ENCODE results near the gene SGMS1. TPM values are rescaled to one million over a fixed set of nuclear protein-coding genes. Genes with fewer than 3 reads are reported as not detected.
"Not testable (repeated sequence)": the region's sequence is repeated elsewhere in the genome, so short reads cannot be mapped to it uniquely, and the experiment has no call there.

SGMS1 gene
- total RNA-seq, 4 donors from 2014 or later = 153 to 235 (median 186) TPM

DNA sequence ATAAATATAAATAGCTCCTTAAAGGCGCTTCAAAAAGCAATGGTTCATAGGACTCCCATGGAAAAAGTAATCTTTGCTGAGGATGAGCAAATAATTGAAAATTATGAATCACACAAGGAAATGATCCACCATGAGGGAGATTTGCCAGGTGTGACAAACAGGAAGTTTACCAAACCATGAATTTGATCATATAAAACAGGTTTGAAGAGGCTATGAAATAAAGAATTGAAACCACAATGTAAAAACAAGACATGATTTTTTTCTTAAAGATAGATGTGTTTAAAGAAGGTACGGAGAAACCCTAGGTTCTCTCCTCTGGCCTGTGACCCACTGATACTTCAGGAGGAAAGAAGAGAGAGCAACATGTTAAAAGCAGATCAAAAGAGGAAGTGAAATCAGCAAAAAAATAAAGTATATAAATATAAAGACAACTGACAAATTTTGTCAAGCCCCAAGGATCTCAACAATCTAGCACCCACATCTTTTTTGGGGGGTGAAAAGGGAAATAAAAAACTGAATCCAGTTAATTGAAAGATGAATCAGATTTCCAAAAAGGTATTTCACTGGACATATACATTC lies 261.1 kb downstream of the SGMS1 start:
- no peak overlapping the region for H3K4me3 ChIP-seq (ENCODE audit: low read depth, poor library complexity, severe bottlenecking)
- intact Hi-C loops (cut with DNase I; ENCODE audit: low total_unique reads) = no loop called here
- no peak for DNase-seq (ENCODE audit: low spot score in 2 of 2)
- TF ChIP-seq, protein P1, sequence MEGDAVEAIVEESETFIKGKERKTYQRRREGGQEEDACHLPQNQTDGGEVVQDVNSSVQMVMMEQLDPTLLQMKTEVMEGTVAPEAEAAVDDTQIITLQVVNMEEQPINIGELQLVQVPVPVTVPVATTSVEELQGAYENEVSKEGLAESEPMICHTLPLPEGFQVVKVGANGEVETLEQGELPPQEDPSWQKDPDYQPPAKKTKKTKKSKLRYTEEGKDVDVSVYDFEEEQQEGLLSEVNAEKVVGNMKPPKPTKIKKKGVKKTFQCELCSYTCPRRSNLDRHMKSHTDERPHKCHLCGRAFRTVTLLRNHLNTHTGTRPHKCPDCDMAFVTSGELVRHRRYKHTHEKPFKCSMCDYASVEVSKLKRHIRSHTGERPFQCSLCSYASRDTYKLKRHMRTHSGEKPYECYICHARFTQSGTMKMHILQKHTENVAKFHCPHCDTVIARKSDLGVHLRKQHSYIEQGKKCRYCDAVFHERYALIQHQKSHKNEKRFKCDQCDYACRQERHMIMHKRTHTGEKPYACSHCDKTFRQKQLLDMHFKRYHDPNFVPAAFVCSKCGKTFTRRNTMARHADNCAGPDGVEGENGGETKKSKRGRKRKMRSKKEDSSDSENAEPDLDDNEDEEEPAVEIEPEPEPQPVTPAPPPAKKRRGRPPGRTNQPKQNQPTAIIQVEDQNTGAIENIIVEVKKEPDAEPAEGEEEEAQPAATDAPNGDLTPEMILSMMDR (IDR thresholded peaks at IDR 0.05) = no peak
- no peak for TF ChIP-seq POLR2A (IDR thresholded peaks at IDR 0.05)
- 89 to 95% methylated on average over 2 of the region's 2 CpGs for WGBS, 2 donors

DNA sequence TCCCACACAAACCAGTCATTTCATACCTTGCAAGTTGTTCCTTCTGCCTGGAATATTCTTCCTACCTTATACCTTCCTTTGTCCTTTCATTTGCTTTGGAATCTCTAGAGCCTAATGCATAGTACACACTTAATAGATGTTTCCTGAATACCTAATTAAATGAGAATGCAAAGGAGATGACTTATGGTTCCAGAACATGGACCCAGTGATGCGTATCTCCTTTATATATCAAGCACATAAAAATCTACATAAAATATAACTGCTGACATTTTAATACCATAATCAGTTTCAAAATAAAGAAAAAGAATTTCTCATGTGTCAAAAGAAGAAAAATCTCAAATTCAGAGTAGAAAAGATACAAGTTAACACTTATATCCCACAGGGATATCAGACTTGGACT lies 261.8 kb downstream of the SGMS1 start:
- 90 to 98% methylated on average over 1 of the region's 1 CpG for WGBS, 2 donors

DNA sequence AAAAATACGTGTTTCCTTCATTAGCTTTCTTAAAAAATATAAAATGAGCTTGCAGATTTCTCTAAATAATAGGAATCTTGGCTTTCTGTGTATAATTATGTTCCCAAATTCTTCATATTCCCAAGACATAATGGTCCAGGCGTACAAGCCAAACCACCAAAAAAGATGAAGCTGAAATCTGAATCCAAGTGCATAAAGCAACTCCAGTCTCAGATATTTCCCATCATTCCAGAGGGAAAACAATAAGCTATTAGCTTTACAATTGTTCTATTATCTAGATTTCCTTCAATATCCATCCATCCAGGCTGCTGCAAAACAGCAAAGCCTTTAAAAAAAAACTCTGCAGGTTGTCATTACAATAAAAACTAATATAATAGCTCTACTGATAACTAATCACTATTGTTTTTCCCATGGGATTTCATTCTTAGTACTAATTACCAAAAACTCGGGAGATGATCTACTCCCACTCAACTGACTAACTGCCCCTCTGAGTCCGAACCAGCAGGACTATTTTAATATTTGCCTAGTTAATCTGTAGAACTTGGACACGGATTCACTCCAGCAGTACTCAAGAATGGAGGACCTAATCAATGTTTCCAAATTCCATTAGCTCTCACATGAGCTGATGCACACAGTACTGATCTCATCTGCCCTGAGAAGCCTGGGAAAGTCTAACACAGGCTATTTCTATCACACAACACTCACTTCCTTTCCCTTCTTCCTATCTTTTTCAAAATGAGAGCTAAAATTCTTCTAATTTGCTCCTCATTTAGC lies 263.5 kb downstream of the SGMS1 start:
- 54 to 64% methylated on average over 5 of the region's 5 CpGs for WGBS, 2 donors
- no peak overlapping the region for H3K4me3 ChIP-seq (ENCODE audit: low read depth, poor library complexity, severe bottlenecking)
- no peak for TF ChIP-seq POLR2A (IDR thresholded peaks at IDR 0.05)
- TF ChIP-seq, protein P1 (IDR thresholded peaks at IDR 0.05) = no peak
- DNase-seq (ENCODE audit: low spot score in 2 of 2) = no peak
- intact Hi-C loops (cut with DNase I; ENCODE audit: low total_unique reads) = no loop called here

More for the DNA sequence above, 261.8 kb downstream of the SGMS1 start:
- no peak for DNase-seq (ENCODE audit: low spot score in 2 of 2)
- H3K4me3 ChIP-seq (ENCODE audit: low read depth, poor library complexity, severe bottlenecking) = no peak overlapping the region
- TF ChIP-seq, protein P1 (IDR thresholded peaks at IDR 0.05) = no peak
- TF ChIP-seq POLR2A (IDR thresholded peaks at IDR 0.05) = no peak
- intact Hi-C loops (cut with DNase I; ENCODE audit: low total_unique reads) = no loop called here

DNA sequence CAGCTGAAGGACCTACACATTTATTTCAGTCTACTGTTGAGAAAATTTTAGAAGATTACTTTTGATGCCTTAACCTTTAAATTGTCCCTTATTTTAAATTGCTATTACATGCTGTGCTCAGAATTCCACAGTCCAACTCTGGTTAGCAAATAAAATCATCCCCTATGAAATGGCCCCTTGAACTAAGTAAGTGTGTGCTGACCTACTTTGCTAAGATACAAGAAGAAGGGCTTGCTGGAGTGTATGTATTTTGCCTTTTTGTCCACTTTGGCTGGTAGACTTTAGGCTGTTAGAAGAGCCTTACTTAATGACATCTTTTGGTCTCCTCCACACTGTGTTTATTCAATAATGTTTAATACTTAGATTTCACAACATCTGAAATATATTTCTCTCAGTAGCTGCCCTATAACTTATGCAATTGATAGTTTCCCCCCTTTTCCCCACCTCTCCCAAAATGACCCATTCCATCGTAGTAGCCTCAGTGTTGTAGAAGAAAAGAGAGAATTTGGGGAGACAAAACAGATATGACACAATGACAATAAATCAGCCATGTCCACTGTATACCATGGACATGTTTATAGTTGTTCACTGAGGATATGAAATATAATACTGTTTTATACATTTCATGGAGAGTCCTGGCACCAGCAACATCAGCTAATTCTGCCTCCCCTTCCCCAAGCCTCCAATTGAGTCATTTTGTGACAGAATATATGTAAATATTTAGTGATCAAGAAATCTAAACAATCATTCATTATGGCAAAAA lies 264.6 kb downstream of the SGMS1 start:
- TF ChIP-seq POLR2A (IDR thresholded peaks at IDR 0.05) = no peak
- TF ChIP-seq, protein P1 (IDR thresholded peaks at IDR 0.05) = no peak
- no peak overlapping the region for H3K4me3 ChIP-seq (ENCODE audit: low read depth, poor library complexity, severe bottlenecking)
- DNase-seq (ENCODE audit: low spot score in 2 of 2) = no peak
- intact Hi-C loops (cut with DNase I; ENCODE audit: low total_unique reads) = no loop called here
- WGBS, 2 donors = 79 to 84% methylated on average over 1 of the region's 1 CpG

DNA sequence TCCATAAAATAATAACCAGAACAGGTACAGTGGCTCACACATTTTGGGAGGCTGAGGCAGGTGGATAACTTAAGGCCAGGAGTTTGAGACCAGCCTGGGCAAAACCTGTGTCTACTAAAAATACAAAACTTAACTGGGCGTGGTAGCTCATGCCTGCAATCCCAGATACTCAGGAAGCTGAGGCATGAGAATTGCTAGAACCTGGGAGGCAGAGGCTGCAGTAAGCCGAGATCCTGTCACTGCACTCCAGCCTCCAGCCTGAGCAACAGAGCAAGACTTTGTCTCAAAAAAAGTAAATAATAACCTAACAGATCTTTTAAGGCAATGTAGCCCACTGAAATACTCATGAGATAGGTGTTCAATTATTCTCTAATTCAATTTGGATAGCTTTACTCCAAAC lies 265.3 kb downstream of the SGMS1 start:
- intact Hi-C loops (cut with DNase I; ENCODE audit: low total_unique reads) = no loop called here
- DNase-seq (ENCODE audit: low spot score in 2 of 2) = no peak
- TF ChIP-seq, protein P1 (IDR thresholded peaks at IDR 0.05) = no peak
- TF ChIP-seq POLR2A (IDR thresholded peaks at IDR 0.05) = no peak
- 69 to 77% methylated on average over 2 of the region's 2 CpGs for WGBS, 2 donors
- no peak overlapping the region for H3K4me3 ChIP-seq (ENCODE audit: low read depth, poor library complexity, severe bottlenecking)

DNA sequence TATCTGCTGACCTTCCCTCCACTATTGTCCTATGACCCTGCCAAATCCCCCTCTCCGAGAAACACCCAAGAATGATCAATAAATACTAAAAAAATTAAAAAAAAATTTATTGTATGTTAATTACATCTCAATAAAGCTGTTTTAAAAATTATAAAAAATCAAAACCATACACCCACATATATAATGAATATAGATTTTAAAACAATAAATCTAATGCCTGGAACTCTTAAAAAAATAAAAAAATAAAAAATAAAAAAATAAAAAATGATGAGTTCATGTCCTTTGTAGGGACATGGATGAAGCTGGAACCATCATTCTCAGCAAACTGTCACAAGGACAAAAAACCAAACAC lies 267.3 kb downstream of the SGMS1 start:
- H3K4me3 ChIP-seq (ENCODE audit: low read depth, poor library complexity, severe bottlenecking); DNase-seq (ENCODE audit: low spot score in 2 of 2); intact Hi-C loops (cut with DNase I; ENCODE audit: low total_unique reads): not testable (repeated sequence)
- 83 to 89% methylated on average over 1 of the region's 1 CpG for WGBS, 2 donors

DNA sequence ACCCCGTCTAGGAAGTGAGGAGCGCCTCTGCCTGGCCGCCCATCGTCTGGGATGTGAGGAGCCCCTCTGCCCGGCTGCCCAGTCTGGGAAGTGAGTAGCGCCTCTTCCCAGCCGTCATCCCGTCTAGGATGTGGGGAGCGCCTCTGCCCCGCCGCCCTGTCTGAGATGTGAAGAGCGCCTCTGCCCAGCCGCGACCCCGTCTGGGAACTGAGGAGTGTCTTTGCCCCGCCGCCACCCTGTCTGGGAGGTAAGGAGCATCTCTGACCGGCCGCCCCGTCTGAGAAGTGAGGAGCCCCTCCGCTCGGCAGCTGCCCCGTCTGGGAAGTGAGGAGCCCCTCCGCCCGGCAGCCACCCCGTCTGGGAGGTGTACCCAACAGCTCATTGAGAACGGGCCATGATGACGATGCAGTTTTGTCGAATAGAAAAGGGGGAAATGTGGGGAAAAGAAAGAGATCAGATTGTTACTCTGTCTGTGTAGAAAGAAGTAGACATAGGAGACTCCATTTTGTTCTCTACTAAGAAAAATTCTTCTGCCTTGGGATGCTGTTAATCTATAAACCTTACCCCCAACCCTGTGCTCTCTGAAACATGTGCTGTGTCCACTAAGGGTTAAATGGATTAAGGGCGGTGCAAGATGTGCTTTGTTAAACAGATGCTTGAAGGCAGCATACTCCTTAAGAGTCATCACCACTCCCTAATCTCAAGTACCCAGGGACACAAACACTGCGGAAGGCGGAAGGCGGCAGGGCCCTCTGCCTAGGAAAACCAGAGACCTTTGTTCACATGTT lies 267.9 kb downstream of the SGMS1 start:
- DNase-seq (ENCODE audit: low spot score in 2 of 2); H3K4me3 ChIP-seq (ENCODE audit: low read depth, poor library complexity, severe bottlenecking); intact Hi-C loops (cut with DNase I; ENCODE audit: low total_unique reads): not testable (repeated sequence)
- WGBS, 2 donors = 95 to 96% methylated on average over 33 of the region's 33 CpGs
